Measurements from ENCODE around the gene LIME1.

Gene LIME1

DNA sequence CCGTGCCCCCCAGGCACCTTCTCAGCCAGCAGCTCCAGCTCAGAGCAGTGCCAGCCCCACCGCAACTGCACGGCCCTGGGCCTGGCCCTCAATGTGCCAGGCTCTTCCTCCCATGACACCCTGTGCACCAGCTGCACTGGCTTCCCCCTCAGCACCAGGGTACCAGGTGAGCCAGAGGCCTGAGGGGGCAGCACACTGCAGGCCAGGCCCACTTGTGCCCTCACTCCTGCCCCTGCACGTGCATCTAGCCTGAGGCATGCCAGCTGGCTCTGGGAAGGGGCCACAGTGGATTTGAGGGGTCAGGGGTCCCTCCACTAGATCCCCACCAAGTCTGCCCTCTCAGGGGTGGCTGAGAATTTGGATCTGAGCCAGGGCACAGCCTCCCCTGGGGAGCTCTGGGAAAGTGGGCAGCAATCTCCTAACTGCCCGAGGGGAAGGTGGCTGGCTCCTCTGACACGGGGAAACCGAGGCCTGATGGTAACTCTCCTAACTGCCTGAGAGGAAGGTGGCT is 39.1 kb upstream of the LIME1 start:
- no peak for DNase-seq

DNA sequence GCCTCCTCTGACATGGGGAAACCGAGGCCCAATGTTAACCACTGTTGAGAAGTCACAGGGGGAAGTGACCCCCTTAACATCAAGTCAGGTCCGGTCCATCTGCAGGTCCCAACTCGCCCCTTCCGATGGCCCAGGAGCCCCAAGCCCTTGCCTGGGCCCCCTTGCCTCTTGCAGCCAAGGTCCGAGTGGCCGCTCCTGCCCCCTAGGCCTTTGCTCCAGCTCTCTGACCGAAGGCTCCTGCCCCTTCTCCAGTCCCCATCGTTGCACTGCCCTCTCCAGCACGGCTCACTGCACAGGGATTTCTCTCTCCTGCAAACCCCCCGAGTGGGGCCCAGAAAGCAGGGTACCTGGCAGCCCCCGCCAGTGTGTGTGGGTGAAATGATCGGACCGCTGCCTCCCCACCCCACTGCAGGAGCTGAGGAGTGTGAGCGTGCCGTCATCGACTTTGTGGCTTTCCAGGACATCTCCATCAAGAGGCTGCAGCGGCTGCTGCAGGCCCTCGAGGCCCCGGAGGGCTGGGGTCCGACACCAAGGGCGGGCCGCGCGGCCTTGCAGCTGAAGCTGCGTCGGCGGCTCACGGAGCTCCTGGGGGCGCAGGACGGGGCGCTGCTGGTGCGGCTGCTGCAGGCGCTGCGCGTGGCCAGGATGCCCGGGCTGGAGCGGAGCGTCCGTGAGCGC is 38.5 kb upstream of the LIME1 start:
- DNase-seq, result no peak

DNA sequence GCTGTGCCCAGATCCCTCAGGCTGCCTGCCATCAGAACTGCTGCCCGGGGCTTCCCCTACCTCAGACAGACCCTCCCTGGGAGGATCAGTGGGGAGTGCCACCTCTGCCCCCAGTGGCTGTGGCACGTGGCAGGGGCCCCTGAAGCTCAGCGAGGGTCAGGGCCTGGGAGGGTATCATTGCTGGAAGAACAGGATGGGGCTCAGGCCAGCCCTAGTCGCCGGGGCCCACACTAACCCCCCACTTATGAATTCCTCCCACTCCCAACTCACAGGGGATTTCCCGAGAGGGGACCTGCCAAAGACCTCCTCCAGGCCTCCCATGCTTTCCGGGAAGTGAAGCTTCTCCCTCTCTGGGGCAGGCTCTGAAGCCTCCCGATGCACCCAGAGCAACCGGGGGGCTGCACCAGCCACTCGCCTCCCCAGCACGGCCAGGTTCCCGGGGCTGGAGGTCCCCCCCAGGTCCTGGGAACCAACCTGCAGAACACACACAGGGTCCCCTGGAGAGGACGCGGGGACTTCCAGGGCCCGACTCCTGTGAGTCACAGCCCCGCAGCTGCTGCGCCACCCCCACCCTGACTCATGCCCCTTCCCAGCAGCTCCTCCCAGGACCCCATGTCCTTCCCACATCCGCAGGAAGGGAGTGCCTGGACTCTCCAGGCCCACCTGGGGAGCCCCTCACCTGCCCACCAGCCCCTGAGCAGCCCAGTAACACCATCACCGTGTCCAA is 37.6 kb upstream of the LIME1 start:
- DNase-seq, result no peak

- no peak for DNase-seq
These were observed 36.8 kb upstream of the LIME1 start for GRCh38 chr20:63699466-63700198.

- no peak for DNase-seq
These were observed 36.0 kb upstream of the LIME1 start for GRCh38 chr20:63700199-63701050.

GRCh38 chr20:63701051-63701328 is 35.5 kb upstream of the LIME1 start:
- no peak for DNase-seq

GRCh38 chr20:63701329-63702035 is 35.0 kb upstream of the LIME1 start:
- DNase-seq, result no peak

- no peak for DNase-seq
These were observed 34.3 kb upstream of the LIME1 start for GRCh38 chr20:63702036-63702665.

DNA sequence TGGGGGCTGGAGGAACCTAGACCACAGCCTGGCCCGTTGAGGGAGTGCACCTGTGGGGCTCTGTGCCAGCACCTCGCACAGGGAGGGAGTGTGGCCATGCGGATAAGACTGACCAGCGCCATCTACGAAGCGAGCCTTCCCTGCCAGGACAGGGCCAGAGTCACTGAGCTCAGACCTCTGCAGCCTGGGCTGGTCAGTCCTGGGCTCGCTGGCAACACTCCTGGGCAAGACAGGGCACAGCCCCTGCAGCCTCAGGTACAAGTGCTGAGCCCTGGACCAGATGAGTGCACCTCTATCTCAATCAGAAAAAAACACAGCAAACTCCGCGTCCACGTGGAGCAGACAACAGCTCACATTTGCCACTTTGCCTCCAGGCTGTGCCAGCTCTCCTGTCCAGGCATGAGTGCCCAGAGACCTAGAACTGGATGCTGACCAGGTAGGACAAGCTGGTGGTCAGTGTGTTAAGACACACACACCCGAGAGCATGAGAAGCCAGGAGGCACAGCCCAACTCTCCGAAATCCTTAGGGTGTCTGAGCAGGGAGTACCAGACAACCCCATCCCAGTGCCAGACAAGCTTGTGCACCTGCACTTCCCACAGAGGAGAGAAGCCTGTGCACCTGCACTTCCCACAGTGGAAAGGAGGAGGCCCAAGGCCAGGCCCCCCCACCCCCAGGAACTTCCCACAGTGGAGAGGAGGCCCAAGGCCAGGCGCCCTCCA is 33.6 kb upstream of the LIME1 start:
- DNase-seq, result no peak

GRCh38 chr20:63703471-63703975 is 32.9 kb upstream of the LIME1 start:
- DNase-seq, result no peak

GRCh38 chr20:63703976-63704748 is 32.3 kb upstream of the LIME1 start:
- DNase-seq, result no peak

- DNase-seq, result no peak
These were observed 31.7 kb upstream of the LIME1 start for GRCh38 chr20:63704749-63705117.

DNA sequence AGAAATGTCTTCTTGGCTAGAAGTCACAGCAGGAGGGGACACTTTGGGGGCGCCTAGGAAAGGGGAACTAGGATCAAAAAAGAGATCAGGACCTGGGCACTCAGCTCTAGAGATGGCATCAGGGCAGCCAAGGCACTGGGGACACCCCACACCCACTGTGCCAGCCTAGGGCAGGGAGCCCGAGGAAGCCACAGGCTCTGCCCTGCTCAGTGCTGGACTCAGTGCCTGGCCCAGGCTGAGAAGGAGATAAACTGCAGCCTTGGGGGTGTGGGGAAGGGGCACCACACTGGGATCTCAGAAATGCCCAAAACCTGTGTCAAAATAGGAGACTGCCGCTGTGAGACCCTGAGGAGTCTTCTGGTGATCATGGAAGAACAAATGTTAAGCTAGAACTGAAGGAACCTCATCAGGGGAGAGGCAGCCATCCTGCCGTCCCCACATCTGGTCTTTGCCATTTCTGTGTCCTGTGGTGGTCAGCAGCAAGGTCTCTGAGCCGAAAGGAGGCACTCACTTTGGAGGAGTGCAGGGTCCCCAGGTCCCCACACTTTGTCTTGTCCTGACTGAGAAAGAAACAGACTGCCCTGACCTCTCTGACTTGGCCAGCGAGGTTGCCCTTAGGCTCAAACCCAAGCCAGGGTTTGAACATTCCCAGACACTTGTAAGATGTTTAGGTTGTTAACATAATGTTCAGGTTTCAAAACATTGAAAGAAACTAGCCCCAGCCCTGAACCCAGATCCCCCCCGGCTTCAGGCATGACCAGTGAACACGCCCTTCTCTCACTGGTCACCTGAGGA is 31.0 kb upstream of the LIME1 start:
- no peak for DNase-seq

- no peak for DNase-seq
These were observed 30.3 kb upstream of the LIME1 start for GRCh38 chr20:63706027-63706695.

- DNase-seq, result peak; percentile 65
These were observed 29.5 kb upstream of the LIME1 start for GRCh38 chr20:63706852-63707557.

DNA sequence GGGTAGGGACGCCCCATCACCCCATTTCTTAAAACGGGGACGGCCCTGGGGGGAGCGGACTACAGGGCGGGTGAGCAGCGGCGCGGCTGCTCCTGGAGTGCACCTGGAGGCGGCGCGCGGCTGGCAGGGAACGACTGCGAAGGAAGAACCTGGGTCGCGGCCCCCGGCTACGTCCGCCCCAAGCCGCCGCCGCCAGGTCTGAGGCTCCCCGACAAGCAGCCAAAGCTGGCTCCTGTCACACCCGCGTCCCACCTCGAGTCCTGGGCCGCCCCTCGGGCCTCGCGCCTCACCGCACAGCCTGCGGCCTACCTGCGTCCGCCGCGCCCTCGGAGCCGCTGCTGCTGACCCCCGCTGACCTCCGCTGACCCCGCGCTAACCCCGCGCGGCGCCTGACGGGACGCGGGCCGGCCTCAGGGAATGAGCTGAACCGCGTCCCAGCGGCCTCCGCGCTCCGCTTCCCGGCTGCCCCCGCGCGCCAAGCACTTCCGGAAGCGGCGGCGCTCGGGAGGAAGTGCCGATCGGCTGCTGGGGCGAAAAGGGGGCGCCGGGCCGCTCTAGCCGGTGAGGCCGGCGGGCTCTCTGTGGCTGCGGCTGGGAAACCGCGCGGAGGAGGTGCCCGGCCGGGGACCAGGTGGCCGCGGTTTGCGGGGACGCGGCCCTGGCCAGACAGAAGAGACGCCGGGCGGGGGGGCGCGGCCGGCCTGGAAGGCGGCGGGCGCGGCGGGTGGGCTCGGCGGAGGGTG is 28.7 kb upstream of the LIME1 start, which contains the start of the genes ARFRP1 and ZGPAT:
ARFRP1 (minus strand) TSS at position 419 of the 743 bp plus-strand sequence. CDS start 885 bp downstream, outside the sequence.
ZGPAT (plus strand) TSS at position 482 of the 743 bp plus-strand sequence. CDS start 542 bp downstream, outside the sequence.
- DNase-seq, result peak; percentile 89
